CD4-positive, alpha-beta T cell treated with Interleukin-1 beta for 1 hour (primary cell): ENCODE measurements around the gene SPARC.
"Not testable (repeated sequence)": the region's sequence is repeated elsewhere in the genome, so short reads cannot be mapped to it uniquely, and the experiment has no call there.

ENCODE experiments used
- DNase-seq, 2 donors: peaks; one replicate each; pipeline ENCODE4 v3.0.0-alpha.2; 2020 to 2022

Gene SPARC

GRCh38 chr5:151699071-151699901, 12.6 kb upstream of the SPARC start:
- DNase-seq, result no peak

- DNase-seq, result not testable (repeated sequence)
Measured at GRCh38 chr5:151698081-151698480, 11.4 kb upstream of the SPARC start.

DNA sequence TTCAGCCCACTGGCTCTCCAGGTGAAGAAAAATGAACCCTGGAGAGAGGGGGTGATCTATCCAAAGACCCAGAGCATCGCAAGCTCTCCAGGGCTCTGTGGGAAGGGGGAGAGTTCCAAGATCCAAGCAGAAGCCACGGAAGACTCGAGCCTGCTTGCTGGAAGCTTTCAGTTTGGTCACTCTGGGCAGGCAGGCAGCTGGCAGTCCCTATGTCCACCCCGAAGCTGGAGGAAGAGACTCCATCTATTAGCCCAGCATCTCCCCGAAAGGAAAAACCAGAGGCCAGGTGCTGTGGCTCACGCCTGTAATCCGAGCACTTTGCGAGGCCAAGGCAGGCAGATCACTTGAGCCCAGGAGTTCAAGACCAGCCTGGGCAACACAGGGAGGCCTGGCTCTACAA, 10.7 kb upstream of the SPARC start:
- DNase-seq, result no peak

GRCh38 chr5:151696470-151697061, 9.9 kb upstream of the SPARC start:
- DNase-seq, result no peak

DNA sequence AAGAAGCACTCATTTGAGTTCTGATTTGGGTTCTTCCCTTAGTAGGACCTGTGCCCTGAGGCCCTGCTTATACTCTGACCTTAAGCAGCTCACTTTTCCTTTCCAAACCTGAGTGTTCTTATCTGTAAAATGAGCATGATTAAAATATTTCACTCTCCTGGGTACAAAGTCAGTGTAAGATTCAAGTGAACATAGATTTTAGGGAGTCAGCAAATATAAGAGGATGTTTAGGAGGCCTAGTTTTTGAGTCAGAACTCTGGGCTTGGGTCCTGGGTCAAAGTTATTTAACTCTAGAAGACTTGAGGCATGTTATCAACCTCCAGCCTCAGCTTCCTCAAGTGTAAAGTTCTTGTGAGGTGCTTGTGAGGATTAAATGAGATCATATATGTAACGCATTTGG, 8.7 kb upstream of the SPARC start:
- no peak for DNase-seq

DNA sequence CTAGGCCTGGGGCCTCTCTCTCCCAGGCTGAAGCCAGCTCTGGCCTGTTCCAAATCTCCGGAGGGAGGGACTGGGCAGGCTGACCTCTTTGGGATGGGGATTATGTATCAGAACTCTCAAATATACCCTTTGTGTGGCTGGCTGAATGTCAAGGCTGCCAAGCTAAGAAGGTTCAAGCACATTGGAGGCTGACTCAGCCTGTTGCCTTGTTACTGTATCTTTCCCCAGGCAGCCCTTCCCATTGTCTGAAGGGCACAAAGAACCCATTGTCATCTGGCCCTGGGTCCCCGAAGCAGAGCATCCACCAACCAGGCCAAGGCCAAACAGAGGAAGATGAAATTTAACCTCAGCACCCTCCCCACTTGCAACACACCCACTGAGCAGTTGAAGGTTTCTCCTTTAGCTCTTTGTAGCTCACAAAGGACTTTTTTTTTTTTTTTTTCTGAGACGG, 7.3 kb upstream of the SPARC start:
- no peak for DNase-seq

- no peak for DNase-seq
Measured at GRCh38 chr5:151692312-151692711, 5.6 kb upstream of the SPARC start.

DNA sequence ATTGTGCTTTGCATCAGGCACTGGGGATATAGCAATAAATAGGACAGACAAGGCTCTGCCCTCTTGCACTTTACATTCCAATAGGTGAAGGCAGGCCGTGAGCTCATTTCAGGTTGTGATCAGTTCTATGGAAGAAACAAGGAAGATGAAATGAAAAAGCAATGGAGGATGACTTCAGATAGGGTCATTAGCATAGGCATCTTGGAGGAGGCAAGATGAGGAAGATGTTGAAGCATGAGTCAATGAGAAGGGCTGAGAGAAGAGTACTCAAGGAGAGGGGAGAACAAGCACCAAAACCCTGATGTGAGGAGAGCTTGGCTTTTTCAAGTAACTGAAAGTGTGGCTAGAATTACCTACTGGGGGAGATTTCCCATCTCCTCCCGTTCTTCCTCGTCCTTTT, 5.0 kb upstream of the SPARC start:
- DNase-seq, result no peak

DNA sequence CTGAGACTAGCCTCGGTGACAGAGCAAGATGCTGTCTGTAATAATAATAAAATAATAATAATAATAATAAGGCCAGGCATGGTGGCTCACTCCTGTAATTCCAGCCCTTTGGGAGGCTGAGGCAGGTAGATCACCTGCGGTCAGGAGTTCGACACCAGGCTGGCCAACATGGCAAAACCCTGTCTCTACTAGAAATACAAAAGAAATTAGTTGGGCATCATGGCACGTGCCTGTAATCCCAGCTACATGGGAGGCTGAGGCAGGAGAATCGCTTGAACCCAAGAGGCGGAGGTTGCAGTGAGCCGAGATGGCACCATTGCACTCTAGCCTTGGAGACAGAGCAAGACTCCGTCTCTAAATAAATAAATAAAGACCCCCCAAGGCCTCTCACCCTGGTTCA, 2.9 kb upstream of the SPARC start:
- not testable (repeated sequence) for DNase-seq

- DNase-seq, result no peak
Measured at GRCh38 chr5:151688436-151688835, 1.7 kb upstream of the SPARC start.

GRCh38 chr5:151685749-151686673, 704 bp downstream of the SPARC start:
- no peak for DNase-seq

DNA sequence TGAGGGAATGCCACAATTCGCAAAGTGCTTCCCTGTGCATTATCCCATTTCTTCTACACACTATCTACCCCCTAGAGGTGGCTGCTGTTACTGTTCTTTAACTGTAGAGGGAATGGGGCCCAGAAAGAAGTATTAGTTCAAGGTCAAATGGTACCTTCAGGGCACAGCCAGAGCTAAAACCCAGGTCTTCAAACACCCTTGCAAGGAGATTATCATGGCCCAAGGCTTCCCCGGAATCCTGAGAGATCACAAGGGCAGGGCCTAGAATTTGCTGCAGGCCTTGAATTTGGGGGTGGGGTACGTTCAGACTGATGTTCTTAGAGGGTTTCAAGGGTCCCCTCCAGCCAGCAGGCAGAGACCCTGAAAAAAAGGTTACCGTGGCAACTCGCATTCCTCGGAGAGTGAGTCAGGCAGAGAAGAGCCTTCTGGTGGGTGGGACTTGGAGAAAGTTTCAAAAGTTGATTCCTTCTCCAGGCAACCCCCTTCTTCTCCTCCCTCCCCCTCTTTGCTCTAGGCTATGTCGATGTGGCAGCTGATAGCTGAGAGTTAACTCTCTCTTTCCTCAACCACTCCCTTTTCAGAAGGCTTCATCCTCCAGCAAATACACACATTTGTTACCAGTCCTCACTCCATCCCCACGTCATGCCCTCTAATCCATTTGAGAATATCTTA, 1.9 kb downstream of the SPARC start:
- no peak for DNase-seq

GRCh38 chr5:151683986-151684588, 2.6 kb downstream of the SPARC start:
- DNase-seq, result no peak

DNA sequence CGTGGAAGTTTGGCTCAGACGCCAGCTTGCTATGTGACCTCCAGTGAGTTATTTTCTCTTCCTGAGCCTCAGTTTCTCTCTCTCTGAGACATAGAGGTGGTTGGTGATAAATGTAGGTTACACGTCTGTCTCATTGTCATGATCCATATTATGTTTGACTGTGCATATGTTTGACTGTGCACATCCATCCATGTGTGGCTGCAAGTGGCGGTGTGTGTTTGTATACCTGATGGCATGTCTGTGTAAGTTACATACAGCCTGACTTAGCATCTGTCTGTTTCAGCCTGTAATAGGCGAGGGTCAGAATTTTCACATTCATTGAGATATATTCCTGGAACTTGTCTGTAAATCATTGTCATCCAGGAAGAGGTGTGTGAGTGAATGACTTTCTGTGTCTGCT, 3.3 kb downstream of the SPARC start:
- DNase-seq, result no peak

DNA sequence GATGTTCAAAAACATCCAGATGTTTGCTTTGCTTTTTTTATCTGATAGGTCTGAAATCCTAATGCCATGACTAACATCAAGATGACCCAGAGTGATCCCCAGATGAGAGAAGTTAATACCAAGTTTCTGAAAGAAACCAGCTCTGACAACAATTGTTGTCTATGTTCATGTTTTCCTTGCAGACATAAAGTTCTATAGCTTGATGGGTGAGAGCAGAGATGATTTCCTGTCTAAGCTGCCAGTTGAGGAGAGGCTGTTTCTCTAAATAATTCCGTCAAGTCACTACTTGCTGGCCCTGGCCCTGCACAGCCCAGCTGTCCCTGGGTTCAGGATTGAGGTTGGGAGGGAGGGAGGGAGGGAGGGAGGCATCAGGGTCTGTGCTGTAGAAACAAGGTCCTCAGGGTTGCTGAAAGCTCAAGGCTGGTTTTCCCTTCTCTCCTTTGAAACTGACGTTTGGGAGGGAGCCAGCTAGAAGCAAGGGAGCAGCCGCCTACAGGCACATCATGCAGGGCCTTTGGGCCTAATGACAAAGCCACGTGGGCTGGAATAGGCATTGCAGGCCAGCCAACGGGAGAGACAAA, 3.9 kb downstream of the SPARC start:
- no peak for DNase-seq

DNA sequence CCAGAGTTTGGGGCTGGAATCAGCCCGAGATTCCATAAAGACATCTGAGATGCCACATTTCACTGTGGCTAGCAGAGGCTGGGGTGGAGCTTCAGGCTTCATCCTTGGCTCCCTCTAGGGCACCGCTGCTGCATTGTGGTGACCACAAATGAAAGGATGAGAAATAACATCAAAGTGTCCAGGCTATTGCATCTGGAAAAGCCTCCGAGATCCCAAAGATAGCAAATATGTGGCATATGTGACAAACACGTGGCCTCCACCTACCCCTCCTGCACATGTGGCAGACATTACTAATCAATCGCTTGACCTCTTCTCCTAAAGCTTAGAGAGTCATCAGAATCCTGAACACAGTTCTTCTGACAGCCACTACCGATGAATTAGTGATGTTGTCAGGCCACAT, 4.5 kb downstream of the SPARC start:
- DNase-seq, result no peak

GRCh38 chr5:151680944-151681427, 5.7 kb downstream of the SPARC start:
- no peak for DNase-seq

- DNase-seq, result not testable (repeated sequence)
Measured at GRCh38 chr5:151680156-151680505, 6.6 kb downstream of the SPARC start.

GRCh38 chr5:151679421-151680155, 7.1 kb downstream of the SPARC start:
- DNase-seq, result no peak

- no peak for DNase-seq
Measured at GRCh38 chr5:151678713-151679112, 8.0 kb downstream of the SPARC start.
